ENCODE results near the gene PAK6. TPM values are rescaled to one million over a fixed set of nuclear protein-coding genes. Genes with fewer than 3 reads are reported as not detected.

Gene PAK6
- total RNA-seq, 1 donor from 2014 or later, result not detected

DNA sequence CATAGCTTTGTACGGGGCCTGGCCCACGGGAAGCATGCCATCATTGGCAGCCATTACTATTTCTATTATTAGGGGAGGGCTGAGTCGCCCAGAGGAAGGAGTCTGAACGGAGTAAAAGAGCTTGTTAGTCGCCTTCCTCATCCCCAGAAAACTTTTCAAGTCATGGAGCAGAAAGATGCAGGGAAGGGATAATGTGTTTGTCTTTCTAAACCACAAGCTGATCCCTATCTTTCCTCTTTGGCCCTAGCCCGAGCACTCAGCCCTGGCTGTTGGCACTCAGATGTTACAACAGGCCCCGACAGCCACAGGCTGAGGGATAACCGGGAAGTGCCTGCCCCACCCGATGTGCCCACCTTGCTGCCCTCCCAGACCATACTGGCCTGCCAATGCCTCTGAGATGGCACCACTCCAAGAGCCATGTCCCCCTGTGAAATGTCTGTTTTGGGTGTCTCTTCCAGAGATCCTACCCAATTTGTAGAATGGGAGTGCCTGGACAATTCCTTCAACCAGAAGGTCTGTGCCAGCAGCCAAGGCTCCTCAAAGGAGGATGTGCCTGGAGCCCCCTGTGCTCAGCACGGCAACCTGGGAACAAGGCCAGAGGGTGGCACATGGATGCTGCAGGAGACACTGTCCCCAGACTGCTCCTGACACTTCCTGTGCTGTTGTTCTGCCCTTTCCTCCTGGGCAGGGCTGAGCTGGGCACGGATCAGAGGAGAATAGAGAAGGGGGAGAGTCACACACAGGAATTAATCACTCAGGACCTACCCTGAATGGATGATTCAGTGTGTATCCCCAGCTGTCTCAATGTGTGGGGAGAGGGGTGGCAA, 10.8 kb downstream of the PAK6 start:
- Mint-ChIP-seq H3K9me3 (ENCODE audit: unreplicated experiment) (no peaks in the 10 kb centered on the region), H3K36me3 (ENCODE audit: unreplicated experiment) (no peaks in the 10 kb centered on the region), H3K4me3 (ENCODE audit: unreplicated experiment) (no peak overlapping the region), H3K27me3 (ENCODE audit: unreplicated experiment) (peaks cover 15% of the 10 kb centered on the region), H3K27ac (ENCODE audit: unreplicated experiment) (no peak overlapping the region), H3K4me1 (ENCODE audit: unreplicated experiment) (peaks cover 7% of the 10 kb centered on the region)
- TF ChIP-seq CTCF (IDR thresholded peaks at IDR 0.05), result no peak
- no peak for DNase-seq (ENCODE audit: extremely low spot score, unreplicated experiment)

- no peak for DNase-seq (ENCODE audit: extremely low spot score, unreplicated experiment)
- H3K4me3 Mint-ChIP-seq (ENCODE audit: unreplicated experiment), result no peak overlapping the region
- H3K27me3 Mint-ChIP-seq (ENCODE audit: unreplicated experiment), result peaks cover 15% of the 10 kb centered on the region
- no peaks in the 10 kb centered on the region for H3K36me3 Mint-ChIP-seq (ENCODE audit: unreplicated experiment)
- peaks cover 7% of the 10 kb centered on the region for H3K4me1 Mint-ChIP-seq (ENCODE audit: unreplicated experiment)
- H3K9me3 Mint-ChIP-seq (ENCODE audit: unreplicated experiment), result no peaks in the 10 kb centered on the region
- no peak for TF ChIP-seq CTCF (IDR thresholded peaks at IDR 0.05)
- no peak overlapping the region for H3K27ac Mint-ChIP-seq (ENCODE audit: unreplicated experiment)
These were observed 11.4 kb downstream of the PAK6 start for GRCh38 chr15:40250304-40250656.

- DNase-seq (ENCODE audit: extremely low spot score, unreplicated experiment), result no peak
- Mint-ChIP-seq H3K9me3 (ENCODE audit: unreplicated experiment) (no peaks in the 10 kb centered on the region), H3K27me3 (ENCODE audit: unreplicated experiment) (peaks cover 15% of the 10 kb centered on the region), H3K4me1 (ENCODE audit: unreplicated experiment) (peaks cover 7% of the 10 kb centered on the region), H3K36me3 (ENCODE audit: unreplicated experiment) (no peaks in the 10 kb centered on the region), H3K4me3 (ENCODE audit: unreplicated experiment) (no peak overlapping the region), H3K27ac (ENCODE audit: unreplicated experiment) (no peak overlapping the region)
- no peak for TF ChIP-seq CTCF (IDR thresholded peaks at IDR 0.05)
These were observed 12.1 kb downstream of the PAK6 start for GRCh38 chr15:40250771-40251483.

- H3K27ac Mint-ChIP-seq (ENCODE audit: unreplicated experiment), result no peak overlapping the region
These were observed 12.8 kb downstream of the PAK6 start for GRCh38 chr15:40251486-40252140.

More at GRCh38 chr15:40251486-40252140, 12.8 kb downstream of the PAK6 start:
- no peak for DNase-seq (ENCODE audit: extremely low spot score, unreplicated experiment)
- H3K4me3 Mint-ChIP-seq (ENCODE audit: unreplicated experiment), result no peak overlapping the region
- no peak for TF ChIP-seq CTCF (IDR thresholded peaks at IDR 0.05)
- H3K9me3 Mint-ChIP-seq (ENCODE audit: unreplicated experiment), result no peaks in the 10 kb centered on the region
- peaks cover 15% of the 10 kb centered on the region for H3K27me3 Mint-ChIP-seq (ENCODE audit: unreplicated experiment)
- H3K36me3 Mint-ChIP-seq (ENCODE audit: unreplicated experiment), result no peaks in the 10 kb centered on the region
- H3K4me1 Mint-ChIP-seq (ENCODE audit: unreplicated experiment), result peaks cover 7% of the 10 kb centered on the region
